GM19099 (cell line): Measurements from ENCODE around the gene TFEB.
A peak's percentile ranks its signal among the peaks of the same experiment; 100 is the strongest.

ENCODE experiments used
- POLR2A ChIP-seq: IDR thresholded peaks from 3 replicates; pipeline ENCODE4 v1.6.1; 2011; ENCODE audit warnings: low read depth; ENCODE audit not compliant: insufficient read length; ENCODE audit errors: extremely low read depth

Gene TFEB

GRCh38 chr6:41689171-41690008 lies 46.0 kb downstream of the TFEB start:
- TF ChIP-seq POLR2A = no peak

GRCh38 chr6:41688256-41688965 lies 47.0 kb downstream of the TFEB start:
- TF ChIP-seq POLR2A = no peak

- no peak for TF ChIP-seq POLR2A
Measured at GRCh38 chr6:41687501-41688175, 47.8 kb downstream of the TFEB start.

- no peak for TF ChIP-seq POLR2A
Measured at GRCh38 chr6:41685641-41686380, 49.6 kb downstream of the TFEB start.

GRCh38 chr6:41684311-41685180 lies 50.9 kb downstream of the TFEB start:
- no peak for TF ChIP-seq POLR2A

GRCh38 chr6:41683523-41684310 lies 51.7 kb downstream of the TFEB start:
- TF ChIP-seq POLR2A = peak; percentile 39

GRCh38 chr6:41683273-41683522 lies 52.2 kb downstream of the TFEB start:
- TF ChIP-seq POLR2A = no peak

GRCh38 chr6:41682497-41683272 lies 52.7 kb downstream of the TFEB start:
- TF ChIP-seq POLR2A = no peak

GRCh38 chr6:41682056-41682477 lies 53.3 kb downstream of the TFEB start:
- no peak for TF ChIP-seq POLR2A

- TF ChIP-seq POLR2A = no peak
Measured at GRCh38 chr6:41680182-41680965, 55.0 kb downstream of the TFEB start.

GRCh38 chr6:41679696-41680095 lies 55.7 kb downstream of the TFEB start:
- no peak for TF ChIP-seq POLR2A

GRCh38 chr6:41678511-41679084 lies 56.8 kb downstream of the TFEB start:
- no peak for TF ChIP-seq POLR2A
